Hepatocyte (in vitro differentiated cells): ENCODE measurements around the gene RNF181. TPM values are rescaled to one million over a fixed set of nuclear protein-coding genes. Genes with fewer than 3 reads are reported as not detected.

Source experiments
- DNase-seq: peaks from one replicate; pipeline ENCODE4 v3.0.0-alpha.2; 2016; ENCODE audit warnings: low spot score
- H2AFZ ChIP-seq: fragments of 200-600 bp; sonication (generic); 2 replicates; pipeline ENCODE4 v1.6.0; 2016; ENCODE audit warnings: antibody characterized with exemption, mild to moderate bottlenecking
- H3K27ac ChIP-seq: fragments of 200-600 bp; sonication (generic); 2 replicates; pipeline ENCODE4 v1.5.1; 2016; ENCODE audit warnings: mild to moderate bottlenecking
- H3K27me3 ChIP-seq: fragments of 200-600 bp; sonication (generic); 2 replicates; pipeline ENCODE4 v1.6.1; 2016
- H3K36me3 ChIP-seq: fragments of 200-600 bp; sonication (generic); replicated peaks from 2 replicates; pipeline ENCODE4 v1.5.1; 2016; ENCODE audit warnings: low read depth; ENCODE audit not compliant: insufficient read depth
- H3K4me1 ChIP-seq: fragments of 200-600 bp; sonication (generic); 2 replicates; pipeline ENCODE4 v1.5.1; 2016; ENCODE audit warnings: mild to moderate bottlenecking, moderate library complexity; ENCODE audit not compliant: insufficient read depth
- H3K4me2 ChIP-seq: fragments of 200-600 bp; sonication (generic); 2 replicates; pipeline ENCODE4 v1.6.0; 2016
- H3K4me3 ChIP-seq: fragments of 200-600 bp; sonication (generic); 2 replicates; pipeline ENCODE4 v1.5.1; 2016; ENCODE audit warnings: mild to moderate bottlenecking
- H3K79me2 ChIP-seq: fragments of 200-600 bp; sonication (generic); 2 replicates; pipeline ENCODE4 v1.6.0; 2017; ENCODE audit warnings: mild to moderate bottlenecking
- H3K9me2 ChIP-seq: fragments of 200-600 bp; sonication (generic); replicated peaks from 2 replicates; pipeline ENCODE4 v1.6.0; 2017; ENCODE audit warnings: mild to moderate bottlenecking; ENCODE audit not compliant: insufficient read depth
- H3K9me3 ChIP-seq: fragments of 200-600 bp; sonication (generic); 2 replicates; pipeline ENCODE4 v1.5.1; 2016; ENCODE audit warnings: low read depth, mild to moderate bottlenecking
- H4K20me1 ChIP-seq: fragments of 200-600 bp; sonication (generic); 2 replicates; pipeline ENCODE4 v1.6.0; 2016; ENCODE audit warnings: mild to moderate bottlenecking; ENCODE audit not compliant: insufficient read depth, poor library complexity, severe bottlenecking
- CTCF ChIP-seq: fragments of 200-600 bp; sonication (generic); IDR thresholded peaks from 2 replicates; pipeline ENCODE4 v1.5.1; 2016; ENCODE audit warnings: antibody characterized with exemption, mild to moderate bottlenecking; ENCODE audit not compliant: poor library complexity
- EZH2 ChIP-seq: fragments of 200-600 bp; sonication (generic); IDR thresholded peaks from 2 replicates; pipeline ENCODE4 v1.6.1; 2016; ENCODE audit warnings: antibody characterized with exemption, mild to moderate bottlenecking, borderline replicate concordance
- EZH2phosphoT487 ChIP-seq: fragments of 200-600 bp; sonication (generic); IDR thresholded peaks from one replicate; pipeline ENCODE4 v1.6.1; 2018; ENCODE audit warnings: antibody characterized with exemption, mild to moderate bottlenecking, low read depth, moderate library complexity; ENCODE audit not compliant: unreplicated experiment, severe bottlenecking
- WGBS: methylation state at CpG from one replicate; pipeline ENCODE4 v1.1.6; 2016; ENCODE audit warnings: low lambda C conversion rate; ENCODE audit errors: missing lambda C conversion rate; 5-methylcytosine and 5-hydroxymethylcytosine counted together
- polyA plus RNA-seq: library from polyadenylated mRNA; unstranded; fragments of >200 nt; fragmentation: Nextera tagmentation; extraction: Ambion mirVana; gene quantifications from 2 replicates; pipeline ENCODE4 v1.2.1, GENCODE V29; 2016
- total RNA-seq: library from RNA; depleted of rRNA; stranded (reverse); fragments of >200 nt; gene quantifications from 2 replicates; pipeline ENCODE4 v1.2.3, GENCODE V29; 2014

Gene RNF181
- total and polyA plus RNA-seq, 2 experiments from 2014 or later: 159 to 250 TPM

- no peak for DNase-seq
- WGBS: 100% methylated on average over 3 of the region's 3 CpGs
- no peak for TF ChIP-seq EZH2phosphoT487
- no peak for TF ChIP-seq CTCF
- TF ChIP-seq EZH2: no peak
- H3K27me3 ChIP-seq: no peaks in the 10 kb centered on the region
- H3K36me3 ChIP-seq: no peaks in the 10 kb centered on the region
- H3K4me1 ChIP-seq: no peaks in the 10 kb centered on the region
- no peaks in the 10 kb centered on the region for H3K9me2 ChIP-seq
- no peak overlapping the region for H3K4me3 ChIP-seq
- H3K4me2 ChIP-seq: no peak overlapping the region
- no peaks in the 10 kb centered on the region for H4K20me1 ChIP-seq
- H3K27ac ChIP-seq: no peak overlapping the region
- H3K9me3 ChIP-seq: no peaks in the 10 kb centered on the region
- peaks cover 6% of the 10 kb centered on the region for H3K79me2 ChIP-seq
- no peak overlapping the region for H2AFZ ChIP-seq
Measured at GRCh38 chr2:85631316-85631715, 35.8 kb downstream of the RNF181 start.

GRCh38 chr2:85635011-85635410, 39.5 kb downstream of the RNF181 start:
- no peaks in the 10 kb centered on the region for H3K4me1 ChIP-seq
- TF ChIP-seq EZH2 (no peak), CTCF (no peak), EZH2phosphoT487 (no peak)
- no peaks in the 10 kb centered on the region for H3K27me3 ChIP-seq
- H3K9me2 ChIP-seq: no peaks in the 10 kb centered on the region
- no peaks in the 10 kb centered on the region for H4K20me1 ChIP-seq
- no peak overlapping the region for H3K4me2 ChIP-seq
- no peak for DNase-seq
- H3K79me2 ChIP-seq: peaks cover 13% of the 10 kb centered on the region
- 88% methylated on average over 8 of the region's 8 CpGs for WGBS
- no peak overlapping the region for H3K27ac ChIP-seq
- no peaks in the 10 kb centered on the region for H3K9me3 ChIP-seq
- H3K36me3 ChIP-seq: no peaks in the 10 kb centered on the region
- H3K4me3 ChIP-seq: no peak overlapping the region
- H2AFZ ChIP-seq: no peak overlapping the region

- no peaks in the 10 kb centered on the region for H3K36me3 ChIP-seq
- no peak overlapping the region for H3K4me3 ChIP-seq
- DNase-seq: no peak
- H3K9me3 ChIP-seq: no peaks in the 10 kb centered on the region
- H3K4me2 ChIP-seq: no peak overlapping the region
- no peak overlapping the region for H3K27ac ChIP-seq
- H3K27me3 ChIP-seq: no peaks in the 10 kb centered on the region
- H4K20me1 ChIP-seq: no peaks in the 10 kb centered on the region
- no peaks in the 10 kb centered on the region for H3K4me1 ChIP-seq
- H2AFZ ChIP-seq: no peak overlapping the region
- TF ChIP-seq EZH2 (no peak), EZH2phosphoT487 (no peak), CTCF (no peak)
- no peaks in the 10 kb centered on the region for H3K9me2 ChIP-seq
- peaks cover 13% of the 10 kb centered on the region for H3K79me2 ChIP-seq
- WGBS: 86% methylated on average over 4 of the region's 4 CpGs
Measured at GRCh38 chr2:85635636-85636035, 40.1 kb downstream of the RNF181 start.

GRCh38 chr2:85642725-85643124, 47.2 kb downstream of the RNF181 start:
- TF ChIP-seq CTCF (no peak), EZH2phosphoT487 (no peak), EZH2 (no peak)
- WGBS: 99% methylated on average over 3 of the region's 3 CpGs
- H2AFZ ChIP-seq: no peak overlapping the region
- no peaks in the 10 kb centered on the region for H3K4me1 ChIP-seq
- H3K36me3 ChIP-seq: no peaks in the 10 kb centered on the region
- no peaks in the 10 kb centered on the region for H4K20me1 ChIP-seq
- no peak overlapping the region for H3K4me3 ChIP-seq
- no peaks in the 10 kb centered on the region for H3K27me3 ChIP-seq
- H3K4me2 ChIP-seq: no peak overlapping the region
- H3K27ac ChIP-seq: no peak overlapping the region
- no peaks in the 10 kb centered on the region for H3K9me2 ChIP-seq
- no peak for DNase-seq
- peaks cover 12% of the 10 kb centered on the region for H3K79me2 ChIP-seq
- H3K9me3 ChIP-seq: no peaks in the 10 kb centered on the region
